ENCODE results near the gene BTBD2.

The BTBD2 gene

DNA sequence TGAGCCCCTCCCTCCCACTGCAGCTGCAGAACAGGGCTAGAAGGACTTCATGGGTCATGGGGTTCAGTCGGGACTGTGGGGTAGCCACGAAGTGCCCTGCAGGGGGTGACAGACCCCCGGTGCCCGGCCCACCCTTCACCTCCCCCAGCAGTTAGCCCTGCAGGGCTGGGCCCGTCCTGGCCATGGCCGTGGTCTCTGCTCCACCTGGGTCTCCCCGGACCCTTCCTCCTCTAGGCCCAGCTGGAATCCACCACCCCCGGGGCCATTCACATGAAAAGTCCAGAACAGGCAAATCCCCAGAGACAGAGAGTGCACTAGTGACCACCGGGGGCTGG, 18.3 kb upstream of the BTBD2 start:
- H3K4me3 ChIP-seq (ENCODE audit: low read depth, low read length): no peak overlapping the region
- TF ChIP-seq, protein P1, sequence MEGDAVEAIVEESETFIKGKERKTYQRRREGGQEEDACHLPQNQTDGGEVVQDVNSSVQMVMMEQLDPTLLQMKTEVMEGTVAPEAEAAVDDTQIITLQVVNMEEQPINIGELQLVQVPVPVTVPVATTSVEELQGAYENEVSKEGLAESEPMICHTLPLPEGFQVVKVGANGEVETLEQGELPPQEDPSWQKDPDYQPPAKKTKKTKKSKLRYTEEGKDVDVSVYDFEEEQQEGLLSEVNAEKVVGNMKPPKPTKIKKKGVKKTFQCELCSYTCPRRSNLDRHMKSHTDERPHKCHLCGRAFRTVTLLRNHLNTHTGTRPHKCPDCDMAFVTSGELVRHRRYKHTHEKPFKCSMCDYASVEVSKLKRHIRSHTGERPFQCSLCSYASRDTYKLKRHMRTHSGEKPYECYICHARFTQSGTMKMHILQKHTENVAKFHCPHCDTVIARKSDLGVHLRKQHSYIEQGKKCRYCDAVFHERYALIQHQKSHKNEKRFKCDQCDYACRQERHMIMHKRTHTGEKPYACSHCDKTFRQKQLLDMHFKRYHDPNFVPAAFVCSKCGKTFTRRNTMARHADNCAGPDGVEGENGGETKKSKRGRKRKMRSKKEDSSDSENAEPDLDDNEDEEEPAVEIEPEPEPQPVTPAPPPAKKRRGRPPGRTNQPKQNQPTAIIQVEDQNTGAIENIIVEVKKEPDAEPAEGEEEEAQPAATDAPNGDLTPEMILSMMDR (IDR thresholded peaks at IDR 0.05; ENCODE audit: insufficient read depth, low read depth, low read length, missing control alignments): no peak

GRCh38 chr19:2033115-2033824, 17.8 kb upstream of the BTBD2 start:
- no peak for DNase-seq (ENCODE audit: low read depth)
- H3K4me3 ChIP-seq (ENCODE audit: low read depth, low read length): no peak overlapping the region
- TF ChIP-seq, protein P1 (IDR thresholded peaks at IDR 0.05; ENCODE audit: insufficient read depth, low read depth, low read length, missing control alignments): no peak

More for the DNA sequence above, 18.3 kb upstream of the BTBD2 start:
- no peak for DNase-seq (ENCODE audit: low read depth)

GRCh38 chr19:2032296-2032941, 16.9 kb upstream of the BTBD2 start:
- no peak overlapping the region for H3K4me3 ChIP-seq (ENCODE audit: low read depth, low read length)
- DNase-seq (ENCODE audit: low read depth): no peak
- TF ChIP-seq, protein P1 (IDR thresholded peaks at IDR 0.05; ENCODE audit: insufficient read depth, low read depth, low read length, missing control alignments): no peak

DNA sequence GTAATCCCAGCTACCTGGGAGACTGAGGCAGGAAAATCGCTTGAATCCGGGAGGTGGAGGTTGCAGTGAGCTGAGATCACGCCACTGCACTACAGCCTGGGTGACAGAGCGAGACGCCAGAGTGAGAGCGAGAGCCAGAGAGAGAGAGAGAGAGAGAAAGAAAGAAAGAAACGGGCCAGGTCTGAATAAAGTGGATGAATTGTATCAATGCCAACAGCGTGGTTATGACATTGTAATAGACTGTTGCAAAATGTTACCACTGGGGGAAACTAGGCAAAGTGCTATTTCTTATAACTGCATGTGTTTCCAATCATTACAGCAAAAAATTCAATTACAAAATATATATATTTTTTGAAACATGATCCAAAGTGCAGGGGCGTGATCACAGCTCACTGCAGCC, 11.8 kb upstream of the BTBD2 start:
- TF ChIP-seq, protein P1 (IDR thresholded peaks at IDR 0.05; ENCODE audit: insufficient read depth, low read depth, low read length, missing control alignments): no peak
- DNase-seq (ENCODE audit: low read depth): no peak
- H3K4me3 ChIP-seq (ENCODE audit: low read depth, low read length): no peak overlapping the region

DNA sequence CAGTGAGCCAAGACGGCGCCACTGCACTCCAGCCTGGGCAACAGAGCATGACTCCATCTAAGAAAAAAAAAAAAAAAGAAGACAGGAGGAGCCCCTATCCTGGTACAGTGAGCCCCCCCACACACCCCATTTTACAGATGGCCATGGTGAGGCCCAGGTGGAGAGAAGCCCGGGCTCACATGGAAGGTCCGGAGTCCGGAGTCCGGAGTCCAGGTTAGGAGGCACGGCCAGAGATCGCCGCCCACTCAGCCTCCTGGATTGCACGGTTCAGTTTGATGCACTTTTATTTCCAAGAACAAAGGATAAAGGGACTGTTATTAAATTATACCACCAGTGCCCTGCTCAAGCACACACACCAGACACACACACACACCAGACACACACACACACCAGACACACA, 11.3 kb upstream of the BTBD2 start:
- no peak overlapping the region for H3K4me3 ChIP-seq (ENCODE audit: low read depth, low read length)
- no peak for DNase-seq (ENCODE audit: low read depth)
- TF ChIP-seq, protein P1 (IDR thresholded peaks at IDR 0.05; ENCODE audit: insufficient read depth, low read depth, low read length, missing control alignments): no peak

DNA sequence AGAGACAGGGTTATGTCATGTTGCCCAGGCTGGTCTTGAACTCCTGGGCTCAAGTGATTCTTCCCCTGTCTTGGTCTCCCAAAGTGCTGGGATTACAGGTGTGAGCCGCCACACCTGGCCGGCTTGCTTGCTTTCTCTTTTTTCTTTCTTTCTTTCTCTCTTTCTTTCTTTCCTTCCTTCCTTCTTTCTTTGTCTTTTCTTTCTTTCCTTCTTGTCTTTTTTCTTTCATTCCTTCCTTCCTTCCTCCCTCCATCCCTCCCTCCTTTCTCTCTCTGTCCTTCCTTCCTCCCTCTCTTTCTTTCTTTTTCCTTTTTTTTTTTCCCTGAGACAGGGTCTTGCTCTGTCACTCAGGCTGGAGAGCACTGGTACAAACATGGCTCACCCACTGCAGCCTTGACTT, 6.8 kb upstream of the BTBD2 start:
- TF ChIP-seq, protein P1 (IDR thresholded peaks at IDR 0.05; ENCODE audit: insufficient read depth, low read depth, low read length, missing control alignments): no peak

More for the DNA sequence above, 6.8 kb upstream of the BTBD2 start:
- H3K4me3 ChIP-seq (ENCODE audit: low read depth, low read length): no peak overlapping the region
- DNase-seq (ENCODE audit: low read depth): no peak
